22Rv1 (cell line): Measurements from ENCODE around the gene KAT2A.

ENCODE experiments used
- H3K27ac ChIP-seq: fragments of 450-650 bp; 2 replicates; pipeline ENCODE4 v1.5.1; 2017
- ZFX ChIP-seq: fragments of 450-650 bp; IDR thresholded peaks from 2 replicates; pipeline ENCODE4 v1.6.1; 2017; ENCODE audit warnings: antibody characterized with exemption, borderline replicate concordance
- TF ChIP-seq, protein P1 (sequence below): fragments of 450-650 bp; IDR thresholded peaks from 2 replicates; pipeline ENCODE4 v1.5.1; 2017; ENCODE audit warnings: mild to moderate bottlenecking

The KAT2A gene

DNA sequence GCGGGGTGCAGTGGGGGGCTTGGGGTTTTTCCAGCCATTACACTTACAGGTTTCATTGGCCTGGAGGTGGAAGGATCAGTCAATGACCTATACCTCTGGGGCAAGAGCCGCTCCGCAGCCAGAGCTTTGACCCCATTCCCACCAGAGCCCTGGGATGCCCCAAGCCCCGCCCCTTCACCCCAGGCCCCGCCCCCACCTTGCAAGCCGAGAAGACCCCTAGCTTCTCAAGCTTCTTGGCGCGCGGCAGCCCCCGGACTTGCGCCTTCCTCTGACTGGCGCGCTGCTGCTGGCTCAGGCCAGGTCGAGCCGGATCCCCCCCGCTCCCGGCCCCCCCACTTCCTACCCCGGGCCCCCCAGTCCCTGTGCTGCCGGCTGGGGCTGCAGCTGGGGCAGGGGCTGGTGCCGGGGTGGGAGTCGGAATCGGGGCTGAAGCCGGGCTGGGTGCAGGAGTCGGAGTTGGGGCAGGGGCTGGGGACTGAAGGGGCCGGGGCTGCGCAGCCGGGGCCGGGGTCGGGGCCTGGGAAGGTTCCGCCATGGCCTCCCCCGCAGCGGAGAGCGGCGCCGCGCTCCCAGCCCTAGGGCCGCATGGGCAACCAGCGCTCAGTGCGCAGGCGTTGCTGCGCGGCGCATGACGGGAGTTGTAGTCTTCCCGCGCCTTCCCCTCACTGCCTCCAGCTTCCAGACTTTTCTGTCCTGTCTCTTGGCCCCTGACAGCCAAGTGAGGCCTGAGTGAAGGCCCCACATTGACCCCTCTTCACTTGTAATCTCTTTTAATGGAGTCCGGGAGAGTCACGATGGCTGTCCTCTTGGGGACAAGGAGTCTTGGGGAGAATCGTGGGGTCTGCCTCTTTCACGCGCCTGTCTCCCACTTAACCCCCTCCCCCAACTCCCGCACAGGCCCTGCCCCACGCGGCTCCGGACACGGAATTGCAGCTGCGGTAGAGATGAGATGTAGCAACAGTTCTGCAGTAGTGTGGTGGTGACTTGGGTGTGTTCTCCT lies at the start of gene KAT2A:
Gene KAT2A (minus strand): TSS at position 598 of the 1,000 bp plus-strand sequence. CDS start 63 bp downstream, at position 535.
- TF ChIP-seq, protein P1, sequence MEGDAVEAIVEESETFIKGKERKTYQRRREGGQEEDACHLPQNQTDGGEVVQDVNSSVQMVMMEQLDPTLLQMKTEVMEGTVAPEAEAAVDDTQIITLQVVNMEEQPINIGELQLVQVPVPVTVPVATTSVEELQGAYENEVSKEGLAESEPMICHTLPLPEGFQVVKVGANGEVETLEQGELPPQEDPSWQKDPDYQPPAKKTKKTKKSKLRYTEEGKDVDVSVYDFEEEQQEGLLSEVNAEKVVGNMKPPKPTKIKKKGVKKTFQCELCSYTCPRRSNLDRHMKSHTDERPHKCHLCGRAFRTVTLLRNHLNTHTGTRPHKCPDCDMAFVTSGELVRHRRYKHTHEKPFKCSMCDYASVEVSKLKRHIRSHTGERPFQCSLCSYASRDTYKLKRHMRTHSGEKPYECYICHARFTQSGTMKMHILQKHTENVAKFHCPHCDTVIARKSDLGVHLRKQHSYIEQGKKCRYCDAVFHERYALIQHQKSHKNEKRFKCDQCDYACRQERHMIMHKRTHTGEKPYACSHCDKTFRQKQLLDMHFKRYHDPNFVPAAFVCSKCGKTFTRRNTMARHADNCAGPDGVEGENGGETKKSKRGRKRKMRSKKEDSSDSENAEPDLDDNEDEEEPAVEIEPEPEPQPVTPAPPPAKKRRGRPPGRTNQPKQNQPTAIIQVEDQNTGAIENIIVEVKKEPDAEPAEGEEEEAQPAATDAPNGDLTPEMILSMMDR: no peak
- no peak for TF ChIP-seq ZFX
- H3K27ac ChIP-seq: peak within 1 kb of the TSS; percentile 77

DNA sequence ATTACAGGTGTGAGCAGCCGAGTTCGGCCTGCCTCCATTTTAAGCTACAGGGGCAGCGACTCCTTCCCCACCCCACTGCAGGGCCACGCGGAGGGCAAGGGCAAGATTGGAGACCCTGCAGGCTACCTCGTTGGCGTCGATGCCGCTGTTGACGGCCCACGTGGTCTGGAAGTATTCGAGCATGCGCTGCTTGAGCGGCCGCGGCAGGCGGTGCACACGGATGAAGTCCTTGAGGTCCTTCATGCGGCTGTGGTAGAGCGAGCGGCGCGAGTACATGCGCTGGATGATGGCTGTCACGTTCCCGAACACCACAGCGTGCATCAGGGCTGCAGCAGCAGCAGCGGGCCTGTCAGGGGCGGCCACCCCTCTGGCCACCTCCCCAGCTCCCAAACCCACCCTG lies 48.2 kb upstream of the KAT2A start:
- TF ChIP-seq ZFX: no peak
- TF ChIP-seq, protein P1: no peak
- no peak overlapping the region for H3K27ac ChIP-seq

- no peak for TF ChIP-seq ZFX
- TF ChIP-seq, protein P1: no peak
- H3K27ac ChIP-seq: no peak overlapping the region
Measured at GRCh38 chr17:42167807-42168206, 46.6 kb upstream of the KAT2A start.

DNA sequence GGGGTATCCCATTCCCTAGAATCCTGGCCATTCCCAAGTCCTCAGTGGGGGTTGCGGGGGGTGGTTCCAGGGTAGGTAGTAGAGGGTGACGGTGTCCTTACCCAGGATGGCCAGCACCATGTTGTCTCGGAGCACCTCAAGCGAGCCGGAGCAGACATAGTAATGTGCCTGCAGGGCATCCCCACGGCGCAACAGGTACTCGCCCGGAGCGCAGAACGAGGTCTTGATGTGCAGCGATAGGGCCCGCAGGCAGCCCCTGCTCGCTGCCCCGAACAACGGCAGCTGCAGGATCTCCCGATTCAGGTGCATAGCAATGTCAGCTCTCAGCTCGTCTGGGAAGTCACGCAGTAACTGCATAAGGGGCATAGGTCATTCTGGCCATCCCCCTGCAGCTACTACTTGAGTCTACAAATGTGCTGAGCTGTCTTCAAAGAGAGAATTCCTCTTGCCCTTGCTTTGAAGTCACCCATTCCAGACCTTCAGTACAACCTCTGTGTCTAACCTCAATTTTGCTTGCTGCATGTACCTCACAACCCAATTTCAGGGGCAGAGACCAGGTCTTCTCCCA lies 45.1 kb upstream of the KAT2A start:
- H3K27ac ChIP-seq: no peak overlapping the region
- TF ChIP-seq, protein P1: no peak
- TF ChIP-seq ZFX: no peak

- H3K27ac ChIP-seq: no peak overlapping the region
- TF ChIP-seq, protein P1: no peak
- no peak for TF ChIP-seq ZFX
Measured at GRCh38 chr17:42165751-42166150, 44.6 kb upstream of the KAT2A start.

DNA sequence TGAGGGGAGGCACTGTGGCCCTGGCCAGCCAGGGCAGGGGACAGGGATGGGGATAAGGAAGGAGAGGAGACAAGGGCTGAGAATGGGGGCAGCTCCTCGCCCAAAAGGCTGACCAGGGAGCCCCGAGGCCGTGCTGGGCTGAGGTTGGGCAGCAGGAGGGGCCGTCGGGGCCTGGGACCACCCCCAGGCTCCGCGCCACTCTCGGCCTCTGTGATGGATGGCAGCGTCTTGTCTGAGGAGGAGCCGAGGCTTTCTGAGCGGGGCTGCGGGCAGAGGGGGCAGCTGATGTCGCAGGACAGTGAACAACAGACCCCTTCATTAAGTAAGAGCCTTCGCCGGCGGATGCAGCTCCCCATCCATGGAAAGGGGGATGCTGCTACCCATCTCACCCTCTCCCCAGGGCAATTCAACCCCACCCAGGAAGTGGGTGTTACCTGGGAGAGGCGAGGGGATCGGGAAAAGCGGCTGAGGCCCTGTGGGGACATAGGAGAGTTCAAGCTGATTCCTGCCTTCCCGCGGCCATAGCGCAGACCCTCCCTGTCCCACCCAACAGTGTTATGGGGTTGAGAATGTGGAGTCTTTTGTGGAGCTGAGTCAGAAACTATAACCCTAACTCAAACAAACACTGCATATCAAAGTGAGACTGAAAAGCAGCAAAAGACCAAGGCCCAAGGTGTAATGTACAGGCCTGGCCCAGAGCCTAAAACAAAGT lies 42.7 kb upstream of the KAT2A start:
- TF ChIP-seq, protein P1: no peak
- TF ChIP-seq ZFX: no peak
- no peak overlapping the region for H3K27ac ChIP-seq

GRCh38 chr17:42163113-42163512 lies 41.9 kb upstream of the KAT2A start:
- TF ChIP-seq, protein P1: peak; percentile 85
- no peak for TF ChIP-seq ZFX
- H3K27ac ChIP-seq: no peak overlapping the region
